Neural progenitor cell (in vitro differentiated cells): ENCODE measurements around the gene SPRY1. TPM values are rescaled to one million over a fixed set of nuclear protein-coding genes. Genes with fewer than 3 reads are reported as not detected.

ENCODE experiments used
- DNase-seq: peaks from one replicate; pipeline ENCODE4 v3.0.0-alpha.2; 2016; ENCODE audit warnings: low spot score
- H2AFZ ChIP-seq: fragments of 200-600 bp; sonication (generic); replicated peaks from 2 replicates; pipeline ENCODE4 v1.6.1; 2016; ENCODE audit warnings: antibody characterized with exemption
- H3F3A ChIP-seq: fragments of 200-600 bp; sonication (generic); 2 replicates; pipeline ENCODE4 v1.6.1; 2016; ENCODE audit warnings: antibody characterized with exemption, low read depth
- H3K27ac ChIP-seq: fragments of 200-600 bp; sonication (generic); 2 replicates; pipeline ENCODE4 v1.5.1; 2016; ENCODE audit warnings: mild to moderate bottlenecking
- H3K27me3 ChIP-seq: fragments of 200-600 bp; sonication (generic); 2 replicates; pipeline ENCODE4 v1.6.1; 2016; ENCODE audit warnings: mild to moderate bottlenecking, moderate library complexity
- H3K36me3 ChIP-seq: fragments of 200-600 bp; sonication (generic); 2 replicates; pipeline ENCODE4 v1.5.1; 2016
- H3K4me1 ChIP-seq: fragments of 200-600 bp; sonication (generic); 2 replicates; pipeline ENCODE4 v1.6.1; 2016; ENCODE audit warnings: mixed run types
- H3K4me2 ChIP-seq: fragments of 200-600 bp; sonication (generic); 2 replicates; pipeline ENCODE4 v1.6.1; 2016
- H3K4me3 ChIP-seq: fragments of 200-600 bp; sonication (generic); 2 replicates; pipeline ENCODE4 v1.5.1; 2016
- H3K79me2 ChIP-seq: fragments of 200-600 bp; sonication (generic); 2 replicates; pipeline ENCODE4 v1.6.1; 2016; ENCODE audit warnings: low read depth
- H3K9ac ChIP-seq: fragments of 200-600 bp; sonication (generic); 2 replicates; pipeline ENCODE4 v1.6.1; 2016
- H3K9me3 ChIP-seq: fragments of 200-600 bp; sonication (generic); 2 replicates; pipeline ENCODE4 v1.5.1; 2016; ENCODE audit warnings: low read depth
- H4K20me1 ChIP-seq: fragments of 200-600 bp; sonication (generic); 2 replicates; pipeline ENCODE4 v1.6.1; 2016; ENCODE audit warnings: low read depth
- H3K27ac Mint-ChIP-seq: 3 replicates; pipeline ENCODE4 v1.8.0; 2021; ENCODE audit warnings: mixed read lengths
- H3K27me3 Mint-ChIP-seq: 2 replicates; pipeline ENCODE4 v1.8.0; 2022; ENCODE audit warnings: low read depth, mild to moderate bottlenecking, inconsistent platforms, moderate library complexity, mixed read lengths; ENCODE audit not compliant: insufficient read depth
- H3K36me3 Mint-ChIP-seq: 3 replicates; pipeline ENCODE4 v1.8.0; 2021; ENCODE audit warnings: mixed read lengths
- H3K4me1 Mint-ChIP-seq: 3 replicates; pipeline ENCODE4 v1.8.0; 2021; ENCODE audit warnings: mixed read lengths
- H3K4me3 Mint-ChIP-seq: 3 replicates; pipeline ENCODE4 v1.8.0; 2021; ENCODE audit warnings: mild to moderate bottlenecking, moderate library complexity, mixed read lengths
- H3K9me3 Mint-ChIP-seq: 3 replicates; pipeline ENCODE4 v1.8.0; 2020; ENCODE audit warnings: mixed read lengths
- CTCF ChIP-seq: fragments of 200-600 bp; sonication (generic); IDR thresholded peaks from 2 replicates; pipeline ENCODE4 v1.5.1; 2017; ENCODE audit warnings: antibody characterized with exemption, mild to moderate bottlenecking
- EZH2 ChIP-seq: fragments of 200-600 bp; sonication (generic); IDR thresholded peaks from 2 replicates; pipeline ENCODE4 v1.6.1; 2017; ENCODE audit warnings: antibody characterized with exemption, mild to moderate bottlenecking, moderate library complexity
- EZH2phosphoT487 ChIP-seq: fragments of 200-600 bp; sonication (generic); IDR thresholded peaks from 2 replicates; pipeline ENCODE4 v1.6.1; 2017; ENCODE audit warnings: antibody characterized with exemption
- total RNA-seq: library from RNA; depleted of rRNA; stranded (reverse); fragments of >200 nt; gene quantifications from 2 replicates; pipeline ENCODE4 v1.2.3, GENCODE V29; 2015; ENCODE audit warnings: low replicate concordance

The SPRY1 gene
- total RNA-seq, 1 donor from 2014 or later = 35.9 TPM

GRCh38 chr4:123449362-123449761 lies 52.8 kb downstream of the SPRY1 start:
- Histone ChIP-seq H3F3A (peaks cover 12% of the 10 kb centered on the region), H3K27ac (no peak overlapping the region), H4K20me1 (no peaks in the 10 kb centered on the region), H2AFZ (peak overlapping the region; percentile 51), H3K36me3 (no peaks in the 10 kb centered on the region), H3K4me2 (no peak overlapping the region), H3K9me3 (no peaks in the 10 kb centered on the region), H3K4me1 (peaks cover 25% of the 10 kb centered on the region), H3K4me3 (no peak overlapping the region), H3K79me2 (no peaks in the 10 kb centered on the region), H3K9ac (no peak overlapping the region), H3K27me3 (no peaks in the 10 kb centered on the region)
- Mint-ChIP-seq H3K9me3 (peaks cover 12% of the 10 kb centered on the region), H3K27ac (no peak overlapping the region), H3K36me3 (peaks cover 9% of the 10 kb centered on the region), H3K4me1 (peaks cover 45% of the 10 kb centered on the region), H3K4me3 (no peak overlapping the region), H3K27me3 (peaks cover 9% of the 10 kb centered on the region)
- DNase-seq = no peak
- TF ChIP-seq EZH2 (no peak), EZH2phosphoT487 (no peak), CTCF (no peak)

GRCh38 chr4:123449780-123450179 lies 53.2 kb downstream of the SPRY1 start:
- H3K4me2 ChIP-seq = no peak overlapping the region
- peaks cover 7% of the 10 kb centered on the region for H3K27me3 Mint-ChIP-seq

GRCh38 chr4:123450393-123450792 lies 53.8 kb downstream of the SPRY1 start:
- Histone ChIP-seq H3K4me2 (no peak overlapping the region), H3K9ac (no peak overlapping the region), H3K36me3 (no peaks in the 10 kb centered on the region), H2AFZ (no peak overlapping the region), H3K27ac (no peak overlapping the region), H3K79me2 (no peaks in the 10 kb centered on the region), H4K20me1 (no peaks in the 10 kb centered on the region), H3K27me3 (no peaks in the 10 kb centered on the region), H3F3A (peaks cover 3% of the 10 kb centered on the region), H3K9me3 (no peaks in the 10 kb centered on the region), H3K4me3 (no peak overlapping the region), H3K4me1 (peaks cover 15% of the 10 kb centered on the region)
- peaks cover 9% of the 10 kb centered on the region for H3K27me3 Mint-ChIP-seq
- no peak for TF ChIP-seq EZH2phosphoT487
- TF ChIP-seq CTCF = no peak
- TF ChIP-seq EZH2 = no peak
- peaks cover 41% of the 10 kb centered on the region for H3K4me1 Mint-ChIP-seq
- DNase-seq = no peak
- H3K9me3 Mint-ChIP-seq = peaks cover 14% of the 10 kb centered on the region
- peaks cover 11% of the 10 kb centered on the region for H3K36me3 Mint-ChIP-seq
- H3K4me3 Mint-ChIP-seq = no peak overlapping the region
- no peak overlapping the region for H3K27ac Mint-ChIP-seq

More at GRCh38 chr4:123449780-123450179, 53.2 kb downstream of the SPRY1 start:
- Histone ChIP-seq H3K79me2 (no peaks in the 10 kb centered on the region), H3K27ac (no peak overlapping the region), H3K36me3 (no peaks in the 10 kb centered on the region), H3K4me1 (peaks cover 22% of the 10 kb centered on the region), H3F3A (peaks cover 8% of the 10 kb centered on the region), H4K20me1 (no peaks in the 10 kb centered on the region), H3K4me3 (no peak overlapping the region), H3K27me3 (no peaks in the 10 kb centered on the region), H3K9ac (no peak overlapping the region), H2AFZ (peak overlapping the region; percentile 51), H3K9me3 (no peaks in the 10 kb centered on the region)
- Mint-ChIP-seq H3K36me3 (peaks cover 9% of the 10 kb centered on the region), H3K4me1 (peaks cover 43% of the 10 kb centered on the region), H3K9me3 (peaks cover 12% of the 10 kb centered on the region), H3K27ac (no peak overlapping the region), H3K4me3 (no peak overlapping the region)
- no peak for DNase-seq
- no peak for TF ChIP-seq CTCF
- TF ChIP-seq EZH2phosphoT487 = no peak
- TF ChIP-seq EZH2 = no peak
